Duodenal mucosa (tissue), 2 donors: ENCODE data around the gene ATPAF1.

ENCODE experiments used
- H3K27ac ChIP-seq: one replicate; pipeline ENCODE4 v1.7.0; 2013; ENCODE audit warnings: low read depth, low read length
- H3K27me3 ChIP-seq, 2 donors: one replicate each; pipeline ENCODE4 v1.7.0; 2013; ENCODE audit warnings: low read length in 2 of 2, control low read depth in 1 of 2; ENCODE audit not compliant: insufficient read depth in 2 of 2, control insufficient read depth in 1 of 2
- H3K36me3 ChIP-seq, 2 donors: one replicate each; pipeline ENCODE4 v1.7.0; 2013; ENCODE audit warnings: low read length in 2 of 2, control low read depth in 1 of 2; ENCODE audit not compliant: insufficient read depth in 2 of 2, control insufficient read depth in 1 of 2
- H3K4me1 ChIP-seq, 2 donors: one replicate each; pipeline ENCODE4 v1.7.0; 2013; ENCODE audit warnings: low read length in 2 of 2, control low read depth in 1 of 2; ENCODE audit not compliant: insufficient read depth in 2 of 2, control insufficient read depth in 1 of 2
- H3K4me3 ChIP-seq, 2 donors: one replicate each; pipeline ENCODE4 v1.7.0; 2013; ENCODE audit warnings: low read length in 2 of 2, low read depth in 1 of 2
- H3K9ac ChIP-seq, 2 donors: one replicate each; pipeline ENCODE4 v1.7.0; 2013; ENCODE audit warnings: low read length in 2 of 2, low read depth in 1 of 2
- H3K9me3 ChIP-seq, 2 donors: one replicate each; pipeline ENCODE4 v1.7.0; 2013; ENCODE audit warnings: low read length in 2 of 2, control low read depth in 1 of 2; ENCODE audit not compliant: control insufficient read depth in 1 of 2

The ATPAF1 gene

DNA sequence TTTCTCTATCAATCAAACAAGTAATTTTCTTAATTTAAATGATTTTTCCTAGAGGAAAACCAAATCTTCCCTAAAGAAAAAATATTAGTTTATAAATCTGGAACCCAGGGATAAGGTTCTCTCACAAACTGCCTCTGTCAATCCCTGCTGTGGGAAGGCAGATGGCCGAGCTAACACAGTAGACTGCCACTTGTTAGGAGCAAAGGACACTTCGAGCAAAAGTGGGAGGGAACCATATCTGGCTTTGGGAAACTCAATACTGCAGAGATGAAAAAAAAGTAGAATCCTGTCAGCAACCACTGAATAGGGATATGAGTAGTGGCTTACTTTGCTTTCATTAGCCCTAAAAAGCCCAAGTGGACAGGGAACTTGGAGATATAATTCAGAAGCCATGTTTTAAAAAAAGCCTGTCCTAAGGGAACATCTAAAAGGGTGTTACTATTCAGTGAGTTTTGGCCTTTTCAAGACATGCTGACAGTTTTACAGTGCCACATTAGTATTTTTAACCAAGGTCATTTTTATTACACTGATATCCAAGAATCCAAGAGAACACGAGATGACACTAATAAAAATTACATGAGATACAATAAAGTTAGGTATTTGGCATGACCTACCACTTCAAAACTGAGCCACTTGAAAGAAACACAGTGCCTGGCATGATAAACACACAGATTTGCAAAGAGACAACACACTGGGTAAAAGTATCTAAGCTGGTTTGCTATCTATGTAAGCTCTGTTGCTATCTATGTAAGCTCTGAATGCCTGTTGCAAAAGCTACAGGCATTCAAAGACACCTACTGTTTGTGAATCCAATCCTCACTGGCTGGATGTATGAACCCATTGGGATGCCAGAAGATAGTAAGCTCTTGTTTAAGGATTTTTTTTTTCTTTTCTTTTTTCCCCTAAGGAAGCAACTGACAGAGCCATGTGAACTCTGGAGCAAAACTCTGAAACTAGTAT, 24.9 kb upstream of the ATPAF1 start:
- no peaks in the 10 kb centered on the region for H3K9me3 ChIP-seq
- H3K27ac ChIP-seq = no peak overlapping the region
- no peak overlapping the region for H3K9ac ChIP-seq
- peaks cover 35 to 62% of the 10 kb centered on the region in 2 donors for H3K36me3 ChIP-seq
- H3K27me3 ChIP-seq = no peaks in the 10 kb centered on the region
- H3K4me3 ChIP-seq = no peak overlapping the region
- H3K4me1 ChIP-seq = peaks cover 7 to 12% of the 10 kb centered on the region in 2 donors

GRCh38 chr1:46691997-46692790, 24.0 kb upstream of the ATPAF1 start:
- Histone ChIP-seq H3K4me1 (peaks cover 7 to 21% of the 10 kb centered on the region in 2 donors), H3K27me3 (no peaks in the 10 kb centered on the region), H3K27ac (no peak overlapping the region), H3K9ac (no peak overlapping the region), H3K9me3 (no peaks in the 10 kb centered on the region), H3K36me3 (peaks cover 37 to 66% of the 10 kb centered on the region in 2 donors), H3K4me3 (no peak overlapping the region)

GRCh38 chr1:46690931-46691421, 22.8 kb upstream of the ATPAF1 start:
- peaks cover 37 to 60% of the 10 kb centered on the region in 2 donors for H3K36me3 ChIP-seq
- peaks cover 18 to 34% of the 10 kb centered on the region in 2 donors for H3K4me1 ChIP-seq
- no peaks in the 10 kb centered on the region for H3K27me3 ChIP-seq
- H3K9me3 ChIP-seq = no peaks in the 10 kb centered on the region
- H3K27ac ChIP-seq = no peak overlapping the region
- H3K4me3 ChIP-seq = no peak overlapping the region
- no peak overlapping the region for H3K9ac ChIP-seq

GRCh38 chr1:46689897-46690296, 21.7 kb upstream of the ATPAF1 start:
- H3K4me3 ChIP-seq = no peak overlapping the region
- H3K9me3 ChIP-seq = no peaks in the 10 kb centered on the region
- H3K9ac ChIP-seq = no peak overlapping the region
- peaks cover 21 to 38% of the 10 kb centered on the region in 2 donors for H3K4me1 ChIP-seq
- H3K36me3 ChIP-seq = peaks cover 33 to 56% of the 10 kb centered on the region in 2 donors
- no peaks in the 10 kb centered on the region for H3K27me3 ChIP-seq
- no peak overlapping the region for H3K27ac ChIP-seq

GRCh38 chr1:46689356-46689755, 21.2 kb upstream of the ATPAF1 start:
- H3K36me3 ChIP-seq = peaks cover 38 to 62% of the 10 kb centered on the region in 2 donors
- no peaks in the 10 kb centered on the region for H3K9me3 ChIP-seq
- H3K27me3 ChIP-seq = no peaks in the 10 kb centered on the region
- H3K9ac ChIP-seq = no peak overlapping the region
- H3K27ac ChIP-seq = no peak overlapping the region
- H3K4me3 ChIP-seq = no peak overlapping the region
- peaks cover 21 to 38% of the 10 kb centered on the region in 2 donors for H3K4me1 ChIP-seq

GRCh38 chr1:46687921-46688509, 19.9 kb upstream of the ATPAF1 start:
- no peaks in the 10 kb centered on the region for H3K27me3 ChIP-seq
- peak overlapping the region in 1 of 2 donors; percentile 3 for H3K9ac ChIP-seq
- H3K4me3 ChIP-seq = no peak overlapping the region
- peaks cover 49 to 75% of the 10 kb centered on the region in 2 donors for H3K36me3 ChIP-seq
- no peaks in the 10 kb centered on the region for H3K9me3 ChIP-seq
- peaks cover 16 to 33% of the 10 kb centered on the region in 2 donors for H3K4me1 ChIP-seq
- H3K27ac ChIP-seq = no peak overlapping the region

DNA sequence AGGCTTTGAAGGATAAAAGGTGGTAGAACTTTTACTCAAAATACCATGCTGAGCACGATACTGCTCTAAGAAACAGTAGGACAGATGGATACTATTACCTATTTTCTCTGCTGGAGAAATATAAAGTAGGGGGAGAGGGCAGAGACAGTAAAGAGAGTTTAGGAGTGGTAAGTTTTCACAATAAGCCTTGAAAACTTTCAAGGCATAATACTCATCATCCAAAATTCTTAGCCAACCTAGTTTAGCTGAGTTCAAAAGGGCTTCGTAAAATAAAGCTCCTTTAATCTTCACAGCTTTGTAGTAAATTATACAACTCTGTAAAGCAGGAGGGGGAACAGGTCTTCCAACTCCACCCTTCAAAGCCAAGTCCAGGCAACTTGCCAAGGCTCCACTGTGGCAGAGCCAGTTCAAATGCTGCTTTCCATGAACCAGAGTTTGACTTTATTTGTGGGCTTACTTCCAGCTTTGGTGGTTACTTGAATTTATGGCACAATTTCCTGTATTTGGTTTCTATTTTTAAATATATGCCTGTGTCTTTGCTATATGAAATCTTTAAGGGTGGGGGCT, 19.0 kb upstream of the ATPAF1 start:
- Histone ChIP-seq H3K36me3 (peaks cover 54 to 79% of the 10 kb centered on the region in 2 donors), H3K9ac (no peak overlapping the region), H3K9me3 (no peaks in the 10 kb centered on the region), H3K27me3 (no peaks in the 10 kb centered on the region), H3K4me1 (peaks cover 14 to 34% of the 10 kb centered on the region in 2 donors), H3K27ac (no peak overlapping the region), H3K4me3 (no peak overlapping the region)

DNA sequence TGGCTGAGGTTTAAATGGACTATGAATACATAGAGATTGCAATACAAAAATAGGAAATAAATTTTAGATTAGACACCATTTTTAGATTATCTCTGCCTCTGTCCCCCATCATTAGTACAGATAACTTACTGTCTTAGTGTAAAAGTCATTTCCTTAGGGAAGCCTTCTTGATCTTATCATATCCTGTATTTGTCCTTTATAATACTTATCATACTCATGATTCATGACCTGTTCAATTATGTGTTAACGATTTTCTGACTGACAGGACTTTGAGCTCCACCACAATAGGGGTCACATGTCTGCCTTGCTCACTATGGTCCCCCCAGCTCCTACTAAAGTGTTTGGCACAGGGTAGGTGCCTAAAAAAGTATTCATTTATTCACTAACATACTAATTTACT, 18.1 kb upstream of the ATPAF1 start:
- no peak overlapping the region for H3K27ac ChIP-seq
- peaks cover 14 to 39% of the 10 kb centered on the region in 2 donors for H3K4me1 ChIP-seq
- H3K27me3 ChIP-seq = no peaks in the 10 kb centered on the region
- H3K36me3 ChIP-seq = peaks cover 55 to 79% of the 10 kb centered on the region in 2 donors
- H3K9ac ChIP-seq = no peak overlapping the region
- H3K4me3 ChIP-seq = no peak overlapping the region
- H3K9me3 ChIP-seq = no peaks in the 10 kb centered on the region

- Histone ChIP-seq H3K4me1 (peaks cover 14 to 39% of the 10 kb centered on the region in 2 donors), H3K9me3 (no peaks in the 10 kb centered on the region), H3K36me3 (peaks cover 51 to 80% of the 10 kb centered on the region in 2 donors), H3K4me3 (no peak overlapping the region), H3K27me3 (no peaks in the 10 kb centered on the region), H3K9ac (no peak overlapping the region), H3K27ac (no peak overlapping the region)
Measured at GRCh38 chr1:46684670-46685069, 16.5 kb upstream of the ATPAF1 start.
